Spleen (tissue), 7 donors: ENCODE measurements around the gene GLIS1.

Experiments used
- POLR2A ChIP-seq, 3 donors: fragments of 450-650 bp; IDR thresholded peaks; one replicate each; pipeline ENCODE4 v1.5.1; 2017; ENCODE audit warnings: antibody characterized with exemption in 3 of 3, mild to moderate bottlenecking in 1 of 3
- POLR2AphosphoS5 ChIP-seq, 3 donors: sonication (generic); formaldehyde crosslinking; IDR thresholded peaks; one replicate each; pipeline ENCODE4 v1.5.1; 2017; ENCODE audit warnings: antibody characterized with exemption in 3 of 3
- TF ChIP-seq, protein P1 (sequence below), 11 experiments: fragments of 200-600 bp in 7 of 11; fragments of 450-650 bp in 4 of 11; sonication (generic) in 4 of 11; IDR thresholded peaks in 8 of 11; conservative IDR thresholded peaks in 3 of 11; 1 replicate in 7 of 11; 2 replicates in 4 of 11; pipeline versions ENCODE4 v1.4.0 to v1.8.0; 2016 to 2021; ENCODE audit warnings: antibody characterized with exemption in 11 of 11, inconsistent platforms in 4 of 11, mild to moderate bottlenecking in 1 of 11
- donor health status: DM: no; HTN: no; CAD: no; lungs with moderate emphysema.
- donor health status: DM: no; HTN: no; CAD: no.
- donor health status: DM: no; HTN: no; CAD: no.

DNA sequence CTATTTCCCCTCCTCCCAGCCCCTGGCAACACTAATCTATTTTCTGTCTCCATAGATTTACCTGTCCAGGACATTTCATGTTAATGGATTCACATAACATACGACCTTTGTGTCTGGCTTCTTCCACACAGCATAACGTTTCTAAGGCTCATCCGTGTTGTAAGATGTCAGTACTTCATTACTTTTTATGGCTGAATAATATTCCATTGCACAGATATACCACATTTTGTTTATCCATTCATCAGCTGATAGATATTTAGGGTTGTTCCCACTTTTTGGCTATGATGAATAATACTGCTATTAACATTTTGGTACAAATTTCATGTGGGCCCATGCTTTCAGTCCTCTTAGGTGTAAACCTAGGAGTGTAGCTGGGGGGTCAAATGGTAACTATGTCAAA, 38.2 kb downstream of the GLIS1 start:
- TF ChIP-seq, protein P1, sequence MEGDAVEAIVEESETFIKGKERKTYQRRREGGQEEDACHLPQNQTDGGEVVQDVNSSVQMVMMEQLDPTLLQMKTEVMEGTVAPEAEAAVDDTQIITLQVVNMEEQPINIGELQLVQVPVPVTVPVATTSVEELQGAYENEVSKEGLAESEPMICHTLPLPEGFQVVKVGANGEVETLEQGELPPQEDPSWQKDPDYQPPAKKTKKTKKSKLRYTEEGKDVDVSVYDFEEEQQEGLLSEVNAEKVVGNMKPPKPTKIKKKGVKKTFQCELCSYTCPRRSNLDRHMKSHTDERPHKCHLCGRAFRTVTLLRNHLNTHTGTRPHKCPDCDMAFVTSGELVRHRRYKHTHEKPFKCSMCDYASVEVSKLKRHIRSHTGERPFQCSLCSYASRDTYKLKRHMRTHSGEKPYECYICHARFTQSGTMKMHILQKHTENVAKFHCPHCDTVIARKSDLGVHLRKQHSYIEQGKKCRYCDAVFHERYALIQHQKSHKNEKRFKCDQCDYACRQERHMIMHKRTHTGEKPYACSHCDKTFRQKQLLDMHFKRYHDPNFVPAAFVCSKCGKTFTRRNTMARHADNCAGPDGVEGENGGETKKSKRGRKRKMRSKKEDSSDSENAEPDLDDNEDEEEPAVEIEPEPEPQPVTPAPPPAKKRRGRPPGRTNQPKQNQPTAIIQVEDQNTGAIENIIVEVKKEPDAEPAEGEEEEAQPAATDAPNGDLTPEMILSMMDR (IDR thresholded peaks at IDR 0.05 in 8 of 11, conservative IDR thresholded peaks at IDR 0.05 in 3 of 11), result no peak
- TF ChIP-seq POLR2A (IDR thresholded peaks at IDR 0.05) (no peak), POLR2AphosphoS5 (IDR thresholded peaks at IDR 0.05) (no peak)
